PC-3 (cell line): ENCODE results near the gene FAM83D.

Source experiments
- CTCF ChIP-seq: fragments of 300-600 bp; sonication (generic); conservative IDR thresholded peaks from 2 replicates; pipeline ENCODE4 v1.5.1; 2017; ENCODE audit warnings: antibody characterized with exemption, low read depth, mild to moderate bottlenecking, low read length
- EZH2 ChIP-seq: fragments of 300-600 bp; sonication (generic); IDR thresholded peaks from one replicate; pipeline ENCODE4 v1.6.1; 2017; ENCODE audit warnings: antibody characterized with exemption, mild to moderate bottlenecking, low read length; ENCODE audit not compliant: unreplicated experiment

- TF ChIP-seq CTCF (no peak), EZH2 (no peak)
Measured at GRCh38 chr20:38917657-38918056, 8.6 kb upstream of the FAM83D start.
